Ecto neural progenitor cell (in vitro differentiated cells): Measurements from ENCODE around the gene STARD3NL.
"Not testable (repeated sequence)": the region's sequence is repeated elsewhere in the genome, so short reads cannot be mapped to it uniquely, and the experiment has no call there.

Experiments used
- DNase-seq: peaks from one replicate; pipeline ENCODE4 v3.0.0-alpha.2; 2018; ENCODE audit warnings: low spot score

Gene STARD3NL

GRCh38 chr7:38269704-38270346, 91.8 kb downstream of the STARD3NL start:
- not testable (repeated sequence) for DNase-seq

GRCh38 chr7:38270405-38270804, 92.4 kb downstream of the STARD3NL start:
- not testable (repeated sequence) for DNase-seq

DNA sequence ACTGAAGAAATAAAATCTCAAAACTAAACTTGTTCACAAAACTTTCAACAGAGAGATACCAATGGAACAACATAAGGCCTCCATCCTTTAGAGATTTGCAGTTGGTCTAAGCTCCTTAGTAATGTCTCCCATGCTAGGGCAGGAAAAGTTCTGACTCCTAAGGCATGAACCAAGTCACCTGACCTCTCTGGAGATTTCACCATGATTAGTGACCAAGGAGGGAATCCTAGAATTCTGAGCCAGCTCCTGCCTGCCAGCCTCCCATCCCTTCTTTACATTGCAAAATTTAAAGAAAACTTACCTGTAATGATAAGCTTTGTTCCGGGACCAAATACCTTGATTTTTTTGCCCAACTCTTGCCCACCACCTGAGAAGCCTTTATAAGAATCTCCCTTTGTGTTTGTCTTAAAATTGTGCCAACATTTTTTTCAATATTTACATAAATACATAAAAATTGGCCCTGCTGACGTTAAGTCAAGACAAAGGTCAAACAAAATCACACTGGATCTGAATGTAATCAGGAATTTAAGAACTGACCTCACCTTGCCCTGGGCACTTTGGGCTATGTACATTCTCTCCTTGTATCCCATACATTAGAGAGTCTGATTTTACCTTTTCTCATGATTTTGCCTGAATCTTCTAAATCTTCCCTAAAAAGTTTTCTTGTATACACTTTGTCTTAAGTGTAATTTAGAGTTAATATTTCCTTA, 95.4 kb downstream of the STARD3NL start, which contains the start of gene TARP:
Gene TARP, minus strand, starts transcription at position 351 of the 710 bp plus-strand sequence.
- no peak for DNase-seq

- no peak for DNase-seq
These were observed 96.4 kb downstream of the STARD3NL start for GRCh38 chr7:38274486-38274885.

GRCh38 chr7:38274927-38275620, 97.0 kb downstream of the STARD3NL start:
- no peak for DNase-seq

- DNase-seq = no peak
These were observed 98.2 kb downstream of the STARD3NL start for GRCh38 chr7:38276096-38276877.

DNA sequence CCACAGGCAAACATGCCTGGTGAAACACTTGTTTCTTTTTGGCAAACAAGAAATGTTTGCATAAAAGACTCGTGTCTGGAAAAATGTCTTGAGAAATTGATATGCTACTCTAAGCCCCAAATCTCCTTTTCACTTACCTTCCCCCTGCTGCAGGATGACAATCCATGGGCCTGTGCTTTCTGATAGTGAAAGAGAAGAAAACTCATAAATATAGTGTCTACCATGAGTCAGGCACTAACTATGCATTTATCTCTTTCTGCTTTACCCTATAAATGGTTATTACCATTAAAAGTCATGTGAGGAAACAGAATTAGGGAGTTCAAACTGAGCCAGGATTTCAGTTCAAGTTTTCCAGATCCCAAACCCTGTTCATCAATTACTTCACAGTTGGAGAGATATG, 102.0 kb downstream of the STARD3NL start:
- DNase-seq = no peak
